HUES6 (cell line): Measurements from ENCODE around the gene ADAMTS6.

ENCODE experiments used
- H3K27ac ChIP-seq: 2 replicates; pipeline ENCODE4 v1.7.0; 2013; ENCODE audit warnings: low read depth, mild to moderate bottlenecking, low read length, inconsistent platforms
- H3K27me3 ChIP-seq: 2 replicates; pipeline ENCODE4 v1.6.1; 2013; ENCODE audit warnings: low read length; ENCODE audit not compliant: control insufficient read depth, insufficient read depth
- H3K36me3 ChIP-seq: 2 replicates; pipeline ENCODE4 v1.6.1; 2013; ENCODE audit warnings: low read length; ENCODE audit not compliant: control insufficient read depth, insufficient read depth
- H3K4me1 ChIP-seq: 2 replicates; pipeline ENCODE4 v1.6.1; 2013; ENCODE audit warnings: low read length; ENCODE audit not compliant: control insufficient read depth, insufficient read depth
- H3K4me3 ChIP-seq: 2 replicates; pipeline ENCODE4 v1.5.1; 2013; ENCODE audit warnings: low read depth, low read length
- H3K9ac ChIP-seq: one replicate; pipeline ENCODE4 v1.6.1; 2013; ENCODE audit warnings: mild to moderate bottlenecking, low read length
- H3K9me3 ChIP-seq: 2 replicates; pipeline ENCODE4 v1.6.1; 2013; ENCODE audit warnings: low read depth, low read length; ENCODE audit not compliant: control insufficient read depth, insufficient read depth

Gene ADAMTS6

DNA sequence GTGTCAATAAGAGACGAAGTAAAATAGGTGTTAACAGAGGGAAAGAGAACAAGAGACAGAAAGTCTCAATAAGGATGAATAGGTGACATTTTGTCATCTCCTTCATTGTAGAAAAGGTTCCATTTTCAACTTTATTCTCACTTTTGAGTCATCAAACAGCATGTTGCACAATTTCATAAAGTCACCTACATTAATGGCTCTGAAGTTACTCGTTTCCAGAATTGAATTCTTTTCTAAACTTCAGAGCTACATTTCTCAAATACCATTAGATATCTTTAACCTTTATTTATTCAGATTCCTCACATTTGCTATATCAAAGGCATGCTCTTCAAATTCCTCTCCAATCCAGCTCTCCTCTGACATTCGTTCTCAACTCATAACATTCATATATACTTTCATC lies 13.1 kb downstream of the ADAMTS6 start:
- Histone ChIP-seq H3K9me3 (no peaks in the 10 kb centered on the region), H3K4me1 (no peaks in the 10 kb centered on the region), H3K9ac (no peak overlapping the region), H3K4me3 (no peak overlapping the region), H3K36me3 (no peaks in the 10 kb centered on the region), H3K27me3 (no peaks in the 10 kb centered on the region), H3K27ac (no peak overlapping the region)

- no peak overlapping the region for H3K9ac ChIP-seq
- H3K27ac ChIP-seq = 0 out of 2 replicates have a peak overlapping the region, but pooled peaks have one; percentile 41
- H3K9me3 ChIP-seq = no peaks in the 10 kb centered on the region
- no peaks in the 10 kb centered on the region for H3K27me3 ChIP-seq
- no peaks in the 10 kb centered on the region for H3K36me3 ChIP-seq
- H3K4me3 ChIP-seq = no peak overlapping the region
- H3K4me1 ChIP-seq = no peaks in the 10 kb centered on the region
Observed at GRCh38 chr5:65462139-65462705, 19.5 kb downstream of the ADAMTS6 start.

DNA sequence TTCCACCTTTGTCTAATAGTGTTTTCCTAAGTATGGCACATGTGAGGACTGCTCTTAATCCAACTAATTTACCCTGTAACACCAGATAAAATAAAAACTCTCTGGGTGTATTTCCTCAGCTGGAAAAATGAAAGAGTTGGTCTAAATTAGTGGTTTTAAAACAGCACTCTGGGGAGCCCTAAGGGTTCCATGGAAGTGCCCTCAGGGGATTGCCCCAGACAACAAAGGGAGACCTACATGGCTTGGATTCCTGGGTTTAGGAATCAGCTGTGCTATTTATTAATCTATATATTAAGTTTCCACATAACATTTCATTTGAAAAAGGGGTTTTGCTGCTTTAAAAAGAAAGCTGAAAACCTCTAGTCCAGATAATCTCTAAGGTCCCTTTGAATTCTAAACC lies 20.2 kb downstream of the ADAMTS6 start:
- Histone ChIP-seq H3K9me3 (no peaks in the 10 kb centered on the region), H3K27ac (0 out of 2 replicates have a peak overlapping the region, but pooled peaks have one; percentile 41), H3K27me3 (no peaks in the 10 kb centered on the region), H3K4me3 (no peak overlapping the region), H3K4me1 (no peaks in the 10 kb centered on the region), H3K9ac (no peak overlapping the region), H3K36me3 (no peaks in the 10 kb centered on the region)

- Histone ChIP-seq H3K9ac (no peak overlapping the region), H3K4me3 (no peak overlapping the region), H3K9me3 (no peaks in the 10 kb centered on the region), H3K36me3 (no peaks in the 10 kb centered on the region), H3K4me1 (no peaks in the 10 kb centered on the region), H3K27ac (no peak overlapping the region), H3K27me3 (no peaks in the 10 kb centered on the region)
Observed at GRCh38 chr5:65459995-65460394, 21.7 kb downstream of the ADAMTS6 start.

DNA sequence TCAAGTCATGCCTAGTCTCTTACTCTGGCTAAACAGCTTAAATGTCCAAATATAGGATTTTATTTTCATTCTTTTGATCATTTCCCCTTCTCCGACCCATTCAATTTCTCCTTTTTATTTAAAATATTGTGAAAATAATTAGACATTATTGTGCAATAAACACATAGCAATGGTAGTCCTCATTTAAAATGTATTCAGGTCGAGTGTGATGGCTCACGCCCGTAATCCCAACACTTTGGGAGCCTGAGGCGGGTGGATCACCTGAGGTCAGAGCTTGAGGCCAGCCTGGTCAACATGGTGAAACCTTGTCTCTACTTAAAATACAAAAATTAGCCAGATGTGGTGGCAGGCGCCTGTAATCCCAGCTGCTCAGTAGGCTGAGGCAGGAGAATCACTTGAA lies 26.7 kb downstream of the ADAMTS6 start:
- H3K9ac ChIP-seq = no peak overlapping the region
- H3K4me3 ChIP-seq = no peak overlapping the region
- H3K9me3 ChIP-seq = 0 out of 2 replicates have a peak, but pooled peaks cover 5% of the 10 kb centered on the region
- peaks cover 7% of the 10 kb centered on the region; the same call in 1 of the 2 replicates for H3K36me3 ChIP-seq
- H3K4me1 ChIP-seq = no peaks in the 10 kb centered on the region
- no peaks in the 10 kb centered on the region for H3K27me3 ChIP-seq
- no peak overlapping the region for H3K27ac ChIP-seq

DNA sequence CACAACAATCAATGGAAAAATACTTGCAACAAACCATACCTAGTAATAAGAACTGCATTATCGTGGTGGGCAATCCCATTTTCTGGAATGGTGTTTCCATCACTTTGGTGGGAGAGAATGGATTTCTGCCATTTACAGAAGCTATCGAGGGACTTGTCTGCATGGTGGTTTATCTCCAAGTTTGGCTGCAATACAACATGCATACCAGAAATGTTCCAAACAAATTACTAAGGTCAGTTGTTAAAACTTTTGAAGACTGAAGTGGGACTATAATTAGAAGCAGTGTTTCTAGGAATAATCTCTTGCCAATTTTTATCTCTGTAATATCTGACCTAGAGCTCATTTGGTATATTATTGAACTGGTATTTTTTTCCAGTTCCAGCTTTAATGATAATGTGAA lies 30.3 kb downstream of the ADAMTS6 start:
- no peak overlapping the region for H3K27ac ChIP-seq
- no peaks in the 10 kb centered on the region for H3K27me3 ChIP-seq
- no peak overlapping the region for H3K4me3 ChIP-seq
- no peak overlapping the region for H3K9ac ChIP-seq
- 0 out of 2 replicates have a peak, but pooled peaks cover 5% of the 10 kb centered on the region for H3K9me3 ChIP-seq
- peaks cover 7% of the 10 kb centered on the region; the same call in 1 of the 2 replicates for H3K36me3 ChIP-seq
- no peaks in the 10 kb centered on the region for H3K4me1 ChIP-seq

DNA sequence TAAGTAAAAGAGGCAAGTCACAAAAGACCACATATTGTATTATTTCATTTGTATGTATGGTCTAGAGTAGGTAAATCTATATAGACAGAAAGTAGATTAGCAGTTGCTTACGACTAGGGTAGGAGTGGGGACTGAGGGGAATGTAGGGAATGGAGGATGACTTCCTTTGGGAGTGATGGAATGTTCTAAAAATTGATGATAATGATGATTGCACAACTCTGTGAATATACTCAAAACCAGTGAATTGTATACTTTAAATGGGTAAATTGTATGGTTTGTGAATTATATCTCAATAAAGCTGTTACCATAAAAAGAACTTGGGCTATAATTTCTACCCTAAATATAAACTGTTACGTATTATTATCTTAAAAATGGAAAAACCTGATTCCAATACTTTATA lies 35.0 kb downstream of the ADAMTS6 start:
- no peaks in the 10 kb centered on the region for H3K36me3 ChIP-seq
- H3K27ac ChIP-seq = no peak overlapping the region
- H3K4me1 ChIP-seq = no peaks in the 10 kb centered on the region
- H3K9ac ChIP-seq = no peak overlapping the region
- no peak overlapping the region for H3K4me3 ChIP-seq
- no peaks in the 10 kb centered on the region for H3K27me3 ChIP-seq
- no peaks in the 10 kb centered on the region for H3K9me3 ChIP-seq

GRCh38 chr5:65441800-65442199 lies 39.9 kb downstream of the ADAMTS6 start:
- H3K9me3 ChIP-seq = 0 out of 2 replicates have a peak, but pooled peaks cover under 1% of the 10 kb centered on the region
- no peak overlapping the region for H3K9ac ChIP-seq
- no peaks in the 10 kb centered on the region for H3K4me1 ChIP-seq
- H3K27ac ChIP-seq = no peak overlapping the region
- H3K27me3 ChIP-seq = no peaks in the 10 kb centered on the region
- no peak overlapping the region for H3K4me3 ChIP-seq
- H3K36me3 ChIP-seq = no peaks in the 10 kb centered on the region

DNA sequence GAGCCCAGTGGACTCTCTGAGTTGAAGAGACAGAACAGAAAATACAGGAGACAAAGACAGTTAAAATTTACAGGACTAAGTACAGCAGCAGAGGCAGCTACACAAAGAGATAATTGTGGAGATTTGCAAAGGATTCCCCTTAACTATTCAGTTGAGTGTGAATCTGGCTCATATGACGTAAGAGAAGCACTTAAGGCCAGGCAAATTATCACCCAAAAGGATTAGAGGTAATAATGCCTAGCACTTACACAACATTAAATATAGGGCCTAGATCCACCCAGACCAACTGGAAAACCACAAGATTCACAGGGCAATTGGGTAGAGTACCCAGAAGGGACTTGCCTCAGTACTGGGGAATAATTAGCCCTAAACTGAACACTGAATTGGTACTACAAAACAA lies 41.3 kb downstream of the ADAMTS6 start:
- Histone ChIP-seq H3K4me3 (no peak overlapping the region), H3K27me3 (no peaks in the 10 kb centered on the region), H3K27ac (no peak overlapping the region), H3K9me3 (0 out of 2 replicates have a peak, but pooled peaks cover 2% of the 10 kb centered on the region), H3K36me3 (no peaks in the 10 kb centered on the region), H3K9ac (no peak overlapping the region), H3K4me1 (no peaks in the 10 kb centered on the region)

- no peak overlapping the region for H3K27ac ChIP-seq
- H3K36me3 ChIP-seq = no peaks in the 10 kb centered on the region
- H3K4me1 ChIP-seq = no peaks in the 10 kb centered on the region
- H3K9me3 ChIP-seq = 0 out of 2 replicates have a peak, but pooled peaks cover 2% of the 10 kb centered on the region
- no peak overlapping the region for H3K9ac ChIP-seq
- no peak overlapping the region for H3K4me3 ChIP-seq
- H3K27me3 ChIP-seq = no peaks in the 10 kb centered on the region
Observed at GRCh38 chr5:65434122-65434521, 47.6 kb downstream of the ADAMTS6 start.

- Histone ChIP-seq H3K36me3 (no peaks in the 10 kb centered on the region), H3K27ac (no peak overlapping the region), H3K27me3 (no peaks in the 10 kb centered on the region), H3K9ac (no peak overlapping the region), H3K4me3 (no peak overlapping the region), H3K9me3 (0 out of 2 replicates have a peak, but pooled peaks cover 5% of the 10 kb centered on the region), H3K4me1 (no peaks in the 10 kb centered on the region)
Observed at GRCh38 chr5:65426656-65427055, 55.1 kb downstream of the ADAMTS6 start.
